ENCODE data around the gene PTPRN2. TPM values are rescaled to one million over a fixed set of nuclear protein-coding genes. Genes with fewer than 3 reads are reported as not detected.

The PTPRN2 gene
- total RNA-seq, 1 donor from 2014 or later: 32.2 TPM

GRCh38 chr7:158561659-158562058 lies 26.0 kb downstream of the PTPRN2 start:
- H3K9me3 Mint-ChIP-seq: no peaks in the 10 kb centered on the region
- no peak overlapping the region for H3K4me3 Mint-ChIP-seq
- no peaks in the 10 kb centered on the region for H3K27me3 Mint-ChIP-seq (ENCODE audit: low read depth)
- no peaks in the 10 kb centered on the region for H3K4me1 Mint-ChIP-seq
- DNase-seq (ENCODE audit: low read depth, low spot score): no peak
- TF ChIP-seq, protein P1, sequence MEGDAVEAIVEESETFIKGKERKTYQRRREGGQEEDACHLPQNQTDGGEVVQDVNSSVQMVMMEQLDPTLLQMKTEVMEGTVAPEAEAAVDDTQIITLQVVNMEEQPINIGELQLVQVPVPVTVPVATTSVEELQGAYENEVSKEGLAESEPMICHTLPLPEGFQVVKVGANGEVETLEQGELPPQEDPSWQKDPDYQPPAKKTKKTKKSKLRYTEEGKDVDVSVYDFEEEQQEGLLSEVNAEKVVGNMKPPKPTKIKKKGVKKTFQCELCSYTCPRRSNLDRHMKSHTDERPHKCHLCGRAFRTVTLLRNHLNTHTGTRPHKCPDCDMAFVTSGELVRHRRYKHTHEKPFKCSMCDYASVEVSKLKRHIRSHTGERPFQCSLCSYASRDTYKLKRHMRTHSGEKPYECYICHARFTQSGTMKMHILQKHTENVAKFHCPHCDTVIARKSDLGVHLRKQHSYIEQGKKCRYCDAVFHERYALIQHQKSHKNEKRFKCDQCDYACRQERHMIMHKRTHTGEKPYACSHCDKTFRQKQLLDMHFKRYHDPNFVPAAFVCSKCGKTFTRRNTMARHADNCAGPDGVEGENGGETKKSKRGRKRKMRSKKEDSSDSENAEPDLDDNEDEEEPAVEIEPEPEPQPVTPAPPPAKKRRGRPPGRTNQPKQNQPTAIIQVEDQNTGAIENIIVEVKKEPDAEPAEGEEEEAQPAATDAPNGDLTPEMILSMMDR (conservative IDR thresholded peaks at IDR 0.05): no peak
- no peaks in the 10 kb centered on the region for H3K36me3 Mint-ChIP-seq (ENCODE audit: low read depth)
- no peak overlapping the region for H3K27ac Mint-ChIP-seq (ENCODE audit: unreplicated experiment)

- H3K36me3 Mint-ChIP-seq (ENCODE audit: low read depth): no peaks in the 10 kb centered on the region
- no peak overlapping the region for H3K27ac Mint-ChIP-seq (ENCODE audit: unreplicated experiment)
- DNase-seq (ENCODE audit: low read depth, low spot score): no peak
- H3K27me3 Mint-ChIP-seq (ENCODE audit: low read depth): no peaks in the 10 kb centered on the region
- no peaks in the 10 kb centered on the region for H3K4me1 Mint-ChIP-seq
- no peaks in the 10 kb centered on the region for H3K9me3 Mint-ChIP-seq
- TF ChIP-seq, protein P1 (conservative IDR thresholded peaks at IDR 0.05): no peak
- H3K4me3 Mint-ChIP-seq: no peak overlapping the region
Measured at GRCh38 chr7:158560386-158560785, 27.2 kb downstream of the PTPRN2 start.

DNA sequence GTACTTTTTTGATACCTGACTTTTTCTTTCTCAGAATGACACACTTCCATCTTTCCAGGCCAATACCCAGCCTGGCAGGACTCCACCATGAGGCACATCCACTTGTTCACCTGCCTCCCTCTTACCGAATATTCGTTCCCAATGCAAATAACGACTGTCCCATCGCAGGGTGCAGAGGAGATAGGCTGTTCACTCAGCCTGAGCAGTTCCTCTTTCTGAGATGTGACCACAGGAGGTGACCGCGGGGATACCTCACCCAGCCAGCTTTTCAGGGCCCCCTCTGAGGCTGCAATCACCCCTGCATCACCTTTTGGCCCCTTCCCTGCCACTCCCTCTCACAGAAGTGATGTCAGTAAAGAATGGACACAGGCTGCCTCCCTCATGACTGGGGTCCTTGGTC lies 28.3 kb downstream of the PTPRN2 start:
- no peak for DNase-seq (ENCODE audit: low read depth, low spot score)
- TF ChIP-seq, protein P1 (conservative IDR thresholded peaks at IDR 0.05): no peak
- Mint-ChIP-seq H3K36me3 (ENCODE audit: low read depth) (no peaks in the 10 kb centered on the region), H3K4me1 (no peaks in the 10 kb centered on the region), H3K27ac (ENCODE audit: unreplicated experiment) (no peak overlapping the region), H3K9me3 (no peaks in the 10 kb centered on the region), H3K4me3 (no peak overlapping the region), H3K27me3 (ENCODE audit: low read depth) (no peaks in the 10 kb centered on the region)

DNA sequence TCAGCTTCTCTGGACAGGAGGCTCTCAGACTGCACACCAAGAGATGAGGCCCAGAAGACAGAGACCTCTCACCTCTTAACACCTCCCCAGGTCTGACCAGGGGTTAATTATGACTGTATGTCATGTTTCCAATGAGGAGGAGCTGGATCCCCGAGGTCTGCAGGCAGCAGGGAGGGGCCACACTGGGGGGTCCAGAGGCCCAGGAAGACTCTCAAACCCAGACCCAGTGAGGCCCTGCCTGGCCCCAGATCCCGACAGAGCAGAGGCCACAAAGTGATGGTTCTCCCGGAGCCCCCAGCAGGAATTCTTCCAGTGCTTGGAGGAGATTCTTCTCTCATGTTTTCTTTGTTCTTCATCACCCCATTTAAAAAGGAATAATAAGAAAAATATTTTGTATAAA lies 28.8 kb downstream of the PTPRN2 start:
- no peak for DNase-seq (ENCODE audit: low read depth, low spot score)

DNA sequence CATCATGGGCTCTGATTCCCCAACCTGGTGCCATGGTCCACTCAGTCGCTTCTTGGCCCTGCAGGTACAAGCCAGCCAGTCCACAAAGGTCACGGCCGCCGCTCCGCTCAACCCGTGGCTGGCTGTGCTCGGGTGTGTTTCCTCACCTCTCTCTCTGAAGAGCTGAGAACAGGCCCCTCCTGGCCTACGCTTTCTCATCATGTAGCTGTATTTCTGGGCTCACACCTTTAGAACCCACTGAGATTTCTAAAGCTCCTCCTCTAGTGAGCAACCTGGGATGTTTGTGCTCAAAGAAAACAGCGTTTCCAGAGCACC lies 30.2 kb downstream of the PTPRN2 start:
- Mint-ChIP-seq H3K9me3 (no peaks in the 10 kb centered on the region), H3K27me3 (ENCODE audit: low read depth) (no peaks in the 10 kb centered on the region), H3K27ac (ENCODE audit: unreplicated experiment) (no peak overlapping the region), H3K36me3 (ENCODE audit: low read depth) (no peaks in the 10 kb centered on the region), H3K4me1 (no peaks in the 10 kb centered on the region), H3K4me3 (no peak overlapping the region)
- no peak for DNase-seq (ENCODE audit: low read depth, low spot score)
- TF ChIP-seq, protein P1 (conservative IDR thresholded peaks at IDR 0.05): no peak

More for the DNA sequence above, 28.8 kb downstream of the PTPRN2 start:
- H3K27ac Mint-ChIP-seq (ENCODE audit: unreplicated experiment): no peak overlapping the region
- H3K36me3 Mint-ChIP-seq (ENCODE audit: low read depth): no peaks in the 10 kb centered on the region
- H3K4me1 Mint-ChIP-seq: no peaks in the 10 kb centered on the region
- TF ChIP-seq, protein P1 (conservative IDR thresholded peaks at IDR 0.05): no peak
- H3K4me3 Mint-ChIP-seq: no peak overlapping the region
- H3K27me3 Mint-ChIP-seq (ENCODE audit: low read depth): no peaks in the 10 kb centered on the region
- H3K9me3 Mint-ChIP-seq: no peaks in the 10 kb centered on the region
